Esophagus squamous epithelium (tissue), 4 donors: ENCODE data around the gene HPCAL1.

Experiments
- CTCF ChIP-seq, 6 experiments: fragments of 450-650 bp in 4 of 6; fragments of 200-600 bp in 2 of 6; sonication (generic) in 2 of 6; IDR thresholded peaks; one replicate each; pipeline ENCODE4 v1.5.1; 2016 to 2019; ENCODE audit warnings: antibody characterized with exemption in 6 of 6, mild to moderate bottlenecking in 4 of 6, moderate library complexity in 4 of 6
- POLR2A ChIP-seq, 4 donors: fragments of 450-650 bp; IDR thresholded peaks; one replicate each; pipeline ENCODE4 v1.6.1; 2017; ENCODE audit warnings: antibody characterized with exemption in 4 of 4, mild to moderate bottlenecking in 4 of 4, moderate library complexity in 3 of 4

GRCh38 chr2:10326151-10326616 is 23.5 kb downstream of the HPCAL1 start:
- TF ChIP-seq CTCF (IDR thresholded peaks at IDR 0.05) (no peak), POLR2A (IDR thresholded peaks at IDR 0.05) (no peak)
